DMS 273 (cell line): ENCODE data around the gene FAM193A.
"Not testable (repeated sequence)": the region's sequence is repeated elsewhere in the genome, so short reads cannot be mapped to it uniquely, and the experiment has no call there.

Source experiments
- DNase-seq: peaks from one replicate; lab custom pipeline; 2025; ENCODE audit not compliant: unreplicated experiment; lab: John Stamatoyannopoulos, UW

FAM193A gene

DNA sequence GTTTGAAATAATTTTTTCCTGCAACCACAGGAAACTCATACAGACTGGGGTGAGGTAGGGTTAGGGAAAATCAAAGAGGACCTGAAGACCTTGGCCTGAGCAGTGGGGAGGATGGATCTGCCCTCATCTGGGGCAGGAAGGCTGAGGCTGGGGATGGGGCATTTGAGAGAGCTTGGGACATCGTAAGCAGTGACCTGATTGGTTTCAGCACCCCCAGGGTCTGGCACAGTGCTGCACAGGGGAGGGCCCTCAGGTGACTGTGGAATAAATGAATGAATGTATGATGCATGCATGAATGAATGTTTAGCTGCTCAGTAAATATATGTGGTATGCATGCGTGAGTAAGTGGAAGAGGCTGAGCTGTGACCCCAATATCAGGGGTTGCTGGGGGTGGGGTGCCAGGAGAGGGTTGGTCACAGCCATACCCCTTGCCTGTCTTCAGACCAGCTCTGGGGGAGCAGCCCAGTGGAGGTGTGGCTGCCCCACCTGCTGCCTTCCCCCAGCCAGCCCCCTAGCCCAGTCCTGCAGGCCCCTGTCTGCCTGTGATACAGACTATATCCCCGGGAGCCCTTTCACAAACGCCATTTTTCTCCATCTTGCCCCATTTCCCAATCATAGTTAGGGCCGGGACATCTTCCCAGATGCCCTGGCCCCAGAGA is 230.7 kb downstream of the FAM193A start:
- no peak for DNase-seq

- DNase-seq, result no peak
Measured at GRCh38 chr4:2767705-2768074, 231.2 kb downstream of the FAM193A start.

GRCh38 chr4:2768124-2768523 is 231.7 kb downstream of the FAM193A start:
- DNase-seq, result no peak

DNA sequence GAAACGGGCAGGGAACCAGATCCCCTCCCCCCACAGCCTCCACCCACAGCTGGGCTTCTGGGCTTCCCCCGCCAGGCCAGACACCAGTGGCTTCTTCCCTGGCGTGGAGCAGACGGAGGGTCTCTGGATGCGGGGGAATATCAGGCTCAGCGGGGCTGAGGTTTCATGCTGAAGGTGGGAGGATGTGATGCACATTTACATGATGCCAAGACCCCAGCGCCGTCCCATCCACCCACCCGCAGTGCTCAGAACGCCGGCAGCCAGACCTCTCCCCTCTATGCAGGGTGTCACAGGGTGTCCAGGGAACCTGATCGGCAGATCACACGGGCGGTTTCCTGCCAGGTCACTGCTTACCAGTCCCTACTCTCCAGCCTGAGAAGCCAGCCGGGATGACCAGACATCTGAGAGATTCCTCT is 232.5 kb downstream of the FAM193A start:
- DNase-seq, result no peak

GRCh38 chr4:2771264-2771663 is 234.8 kb downstream of the FAM193A start:
- no peak for DNase-seq

DNA sequence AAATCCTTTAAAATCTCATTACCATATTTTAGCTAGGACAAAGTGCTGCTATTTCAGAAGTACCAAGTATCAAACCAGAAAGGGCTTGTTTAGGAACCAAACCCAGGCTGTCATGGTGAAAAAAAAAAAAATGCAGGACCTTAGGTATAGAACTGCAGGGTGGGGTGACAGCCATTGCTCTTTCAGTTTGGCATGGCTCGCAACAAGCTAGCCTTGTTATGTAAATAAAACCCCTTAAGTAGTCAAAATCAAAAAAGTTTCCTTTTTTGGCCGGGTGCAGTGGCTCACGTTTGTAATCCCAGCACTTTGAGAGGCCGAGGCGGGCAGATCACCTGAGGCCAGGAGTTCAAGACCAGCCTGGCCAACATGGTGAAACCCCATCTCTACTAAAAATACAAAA is 244.2 kb downstream of the FAM193A start:
- DNase-seq, result not testable (repeated sequence)

DNA sequence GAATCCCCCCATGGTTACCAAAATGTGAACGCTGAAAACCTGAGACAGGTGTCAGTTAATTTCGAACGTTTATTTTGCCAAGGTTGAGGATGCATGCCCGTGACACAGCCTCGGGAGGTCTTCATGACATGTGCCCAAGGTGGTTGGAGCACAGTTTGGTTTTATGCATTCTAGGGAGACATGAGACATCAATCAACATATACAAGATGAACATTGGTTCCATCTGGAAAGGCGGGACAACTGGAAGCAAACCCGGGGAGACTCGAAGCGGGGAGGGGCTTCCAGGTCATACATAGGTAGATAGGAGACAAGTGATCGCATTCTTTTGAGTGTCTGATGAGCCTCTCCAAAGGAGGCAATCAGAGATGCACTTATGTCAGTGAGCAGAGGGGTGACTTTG is 245.5 kb downstream of the FAM193A start:
- no peak for DNase-seq
